Measurements from ENCODE around the gene NEURL1. TPM values are rescaled to one million over a fixed set of nuclear protein-coding genes. Genes with fewer than 3 reads are reported as not detected.

Gene NEURL1
- total RNA-seq, 2 experiments from 2014 or later = 2.2 to 2.5 TPM

DNA sequence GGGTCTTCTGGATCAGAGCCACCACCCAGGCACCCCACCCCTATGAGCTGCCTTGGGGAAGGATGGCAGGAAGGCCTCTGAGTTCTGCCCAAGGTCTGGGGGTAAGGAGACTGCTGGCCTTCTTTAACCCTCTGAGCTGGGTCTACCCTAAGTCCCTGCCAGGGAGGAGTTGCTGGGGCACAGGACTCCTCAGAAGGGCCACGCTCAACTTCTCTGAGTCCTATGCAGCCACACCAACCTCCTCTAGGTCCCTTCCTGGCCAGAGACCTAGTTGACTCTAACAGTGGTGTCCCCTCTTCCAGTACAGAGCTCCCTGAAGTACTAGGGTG lies 2.6 kb upstream of the NEURL1 start:
- H3K27ac Mint-ChIP-seq = no peak overlapping the region
- no peak for DNase-seq
- peak; percentile 15 for ATAC-seq
- H3K27me3 Mint-ChIP-seq = peaks cover 36% of the 10 kb centered on the region
- no peak overlapping the region for H3K4me3 Mint-ChIP-seq
- peaks cover 21% of the 10 kb centered on the region for H3K4me1 Mint-ChIP-seq
- H3K36me3 Mint-ChIP-seq = no peaks in the 10 kb centered on the region
- no peaks in the 10 kb centered on the region for H3K9me3 Mint-ChIP-seq (ENCODE audit: low read depth)
- CTCF ChIA-PET = interaction anchor here (0.6 to 9.6 kb wide), 12 partner anchors 10 to 195 kb away, joined by 3 to 175 read pairs (median 3); no protein-coding TSS in a partner anchor

DNA sequence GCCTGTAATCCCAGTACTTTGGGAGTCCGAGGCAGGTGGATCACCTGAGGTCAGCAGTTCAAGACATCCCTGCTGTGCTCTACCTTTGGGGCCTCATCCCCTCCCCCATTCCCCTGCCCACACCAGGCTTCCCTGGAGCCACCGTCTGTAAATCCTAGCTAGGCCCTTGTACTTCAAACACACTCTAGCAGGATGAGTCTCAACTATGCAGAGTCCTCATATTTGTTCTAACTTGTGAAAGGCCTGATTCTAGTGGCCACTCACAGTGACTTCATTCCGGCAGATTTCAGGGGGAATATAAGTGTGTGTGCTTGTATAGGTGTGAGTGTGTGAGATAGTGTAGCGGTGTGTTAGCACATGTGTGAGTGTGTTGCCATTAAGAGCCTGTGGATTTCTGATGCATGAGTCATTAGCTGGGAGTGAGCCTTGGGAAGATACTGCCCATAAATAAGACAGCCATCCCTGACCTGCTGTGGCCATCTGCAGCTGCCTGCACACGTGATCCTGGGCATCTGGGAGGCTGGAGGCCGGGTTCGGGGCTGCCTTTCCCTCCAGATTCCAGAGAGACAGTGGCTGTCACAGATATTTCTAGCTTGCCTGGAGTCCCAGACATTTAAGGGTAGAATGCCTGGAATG lies 1.7 kb upstream of the NEURL1 start:
- CTCF ChIA-PET = interaction anchor here (1.1 to 9.6 kb wide), 8 partner anchors 20 to 187 kb away, joined by 3 to 175 read pairs (median 3); partner anchors contain the start of gene ATP5MK

DNA sequence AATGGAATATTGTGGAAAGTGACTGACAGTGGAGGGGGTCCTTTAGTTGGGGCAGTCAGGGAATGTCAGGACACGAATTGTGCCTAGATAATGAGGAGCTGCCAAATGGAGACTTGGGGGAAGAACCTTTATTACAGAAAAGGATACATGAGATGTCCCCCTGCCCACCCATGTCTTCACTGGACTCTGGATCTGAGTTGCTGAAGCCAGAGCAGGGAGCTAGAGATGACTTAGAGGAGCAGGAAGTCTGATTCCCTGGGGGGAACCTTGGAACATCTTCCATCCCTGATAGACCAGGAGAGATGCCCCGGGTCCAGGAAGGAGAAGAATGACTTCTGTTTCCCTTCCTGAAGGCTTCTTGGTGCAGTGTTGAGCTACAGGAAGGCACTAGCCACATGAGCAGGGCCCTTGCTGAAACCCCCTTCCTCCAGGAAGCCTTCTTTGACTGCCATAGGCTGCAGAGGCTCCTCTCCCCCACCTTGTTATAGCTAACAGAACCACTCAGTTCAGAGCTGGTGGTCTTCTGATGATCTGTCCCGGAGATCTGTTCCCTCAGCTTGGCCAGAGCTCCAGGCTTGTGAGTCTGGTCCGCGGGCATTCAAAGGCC lies 747 bp upstream of the NEURL1 start:
- DNase-seq = no peak
- no peaks in the 10 kb centered on the region for H3K36me3 Mint-ChIP-seq
- ATAC-seq = no peak
- no peak overlapping the region for H3K27ac Mint-ChIP-seq
- peaks cover 21% of the 10 kb centered on the region for H3K4me1 Mint-ChIP-seq
- no peaks in the 10 kb centered on the region for H3K9me3 Mint-ChIP-seq (ENCODE audit: low read depth)
- CTCF ChIA-PET = interaction anchor here (1.0 to 2.0 kb wide), 8 partner anchors 16 to 186 kb away, joined by 3 to 15 read pairs (median 3); partner anchors contain the start of genes ATP5MK and CALHM2
- H3K4me3 Mint-ChIP-seq = peak overlapping the region; percentile 73
- H3K27me3 Mint-ChIP-seq = peaks cover 52% of the 10 kb centered on the region

More for the DNA sequence above, 1.7 kb upstream of the NEURL1 start:
- ATAC-seq (no peak), DNase-seq (no peak)
- Mint-ChIP-seq H3K36me3 (no peaks in the 10 kb centered on the region), H3K9me3 (ENCODE audit: low read depth) (no peaks in the 10 kb centered on the region), H3K4me3 (no peak overlapping the region), H3K4me1 (peaks cover 21% of the 10 kb centered on the region), H3K27me3 (peaks cover 43% of the 10 kb centered on the region), H3K27ac (no peak overlapping the region)

DNA sequence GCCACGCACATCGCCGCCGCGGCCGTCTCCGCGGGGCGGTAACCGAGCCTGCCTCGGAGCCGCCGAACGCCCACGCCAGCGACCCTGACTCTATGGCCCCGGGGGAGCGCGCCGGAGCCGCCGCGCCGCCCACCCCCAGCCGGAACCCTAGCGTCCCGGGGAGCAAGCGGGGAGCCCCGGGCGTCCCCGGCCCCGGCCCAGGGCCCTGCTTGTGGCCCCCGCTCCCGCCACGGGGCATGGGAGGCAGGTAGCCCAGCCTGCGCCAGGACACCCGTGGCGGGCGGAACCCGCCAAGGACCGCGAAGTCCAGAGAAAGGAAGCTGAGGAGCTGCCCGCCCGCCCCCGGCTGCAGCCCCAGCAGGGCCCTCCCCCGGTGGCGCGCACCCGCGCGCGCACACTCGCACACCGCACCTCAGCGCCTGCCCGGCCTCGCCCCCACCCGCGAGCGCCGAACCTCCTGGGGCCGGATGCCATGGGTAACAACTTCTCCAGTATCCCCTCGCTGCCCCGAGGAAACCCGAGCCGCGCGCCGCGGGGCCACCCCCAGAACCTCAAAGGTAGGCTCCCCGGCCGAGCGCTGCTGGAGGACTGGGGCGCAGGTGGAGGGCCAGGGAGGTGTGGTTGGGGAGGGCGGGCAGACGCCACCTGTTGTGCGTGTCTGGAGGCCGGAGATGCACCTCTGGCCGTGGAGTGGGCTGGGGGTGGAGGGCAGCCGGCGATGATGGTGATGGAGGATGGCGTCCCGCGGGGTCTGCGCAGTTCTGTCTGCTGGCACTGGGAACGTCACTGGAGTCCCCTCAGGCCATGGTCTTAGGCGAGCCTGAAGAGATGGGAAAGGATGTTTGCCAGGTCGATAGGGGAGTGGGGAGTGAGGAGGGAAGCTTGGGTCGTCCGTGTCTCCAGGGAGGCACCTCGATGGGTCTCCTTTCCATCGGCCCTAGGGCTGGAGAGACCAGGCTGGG lies 692 bp downstream of the NEURL1 start:
- H3K9me3 Mint-ChIP-seq (ENCODE audit: low read depth) = no peaks in the 10 kb centered on the region
- no peak overlapping the region for H3K27ac Mint-ChIP-seq
- CTCF ChIA-PET = interaction anchor here (0.8 to 2.0 kb wide), 9 partner anchors 11 to 87 kb away, joined by 3 to 15 read pairs (median 3); partner anchors contain the start of gene CALHM2
- ATAC-seq (peak; percentile 67), DNase-seq (peak; percentile 61)
- no peaks in the 10 kb centered on the region for H3K36me3 Mint-ChIP-seq
- peaks cover 21% of the 10 kb centered on the region for H3K4me1 Mint-ChIP-seq
- peaks cover 61% of the 10 kb centered on the region for H3K27me3 Mint-ChIP-seq
- peak overlapping the region; percentile 44 for H3K4me3 Mint-ChIP-seq

DNA sequence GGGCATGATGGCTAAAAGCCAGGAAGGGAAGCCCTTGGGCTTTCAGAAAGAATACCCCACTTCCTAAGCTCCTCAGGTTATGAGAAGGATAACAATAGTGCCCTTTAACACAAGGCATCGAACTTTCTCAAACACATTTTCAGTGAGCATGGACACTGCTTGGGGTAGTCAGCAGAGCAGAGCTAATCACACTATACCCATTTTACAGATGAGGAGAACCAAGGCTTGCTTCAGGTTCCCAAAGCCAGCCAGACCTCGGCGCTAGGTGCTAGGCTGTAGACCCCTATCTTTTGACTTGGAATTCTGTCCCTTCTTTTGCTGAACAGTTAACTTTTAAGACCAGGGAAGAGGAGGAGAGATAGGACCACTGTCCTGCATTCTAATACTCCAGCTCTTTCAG lies 1.8 kb downstream of the NEURL1 start:
- ATAC-seq (no peak), DNase-seq (no peak)
- no peaks in the 10 kb centered on the region for H3K9me3 Mint-ChIP-seq (ENCODE audit: low read depth)
- H3K4me1 Mint-ChIP-seq = peaks cover 22% of the 10 kb centered on the region
- no peak overlapping the region for H3K4me3 Mint-ChIP-seq
- H3K27me3 Mint-ChIP-seq = peaks cover 73% of the 10 kb centered on the region
- H3K36me3 Mint-ChIP-seq = no peaks in the 10 kb centered on the region
- H3K27ac Mint-ChIP-seq = no peak overlapping the region
- CTCF ChIA-PET = interaction anchor here (0.8 to 1.1 kb wide), 3 partner anchors 69 to 98 kb away, joined by 3 read pairs; no protein-coding TSS in a partner anchor

DNA sequence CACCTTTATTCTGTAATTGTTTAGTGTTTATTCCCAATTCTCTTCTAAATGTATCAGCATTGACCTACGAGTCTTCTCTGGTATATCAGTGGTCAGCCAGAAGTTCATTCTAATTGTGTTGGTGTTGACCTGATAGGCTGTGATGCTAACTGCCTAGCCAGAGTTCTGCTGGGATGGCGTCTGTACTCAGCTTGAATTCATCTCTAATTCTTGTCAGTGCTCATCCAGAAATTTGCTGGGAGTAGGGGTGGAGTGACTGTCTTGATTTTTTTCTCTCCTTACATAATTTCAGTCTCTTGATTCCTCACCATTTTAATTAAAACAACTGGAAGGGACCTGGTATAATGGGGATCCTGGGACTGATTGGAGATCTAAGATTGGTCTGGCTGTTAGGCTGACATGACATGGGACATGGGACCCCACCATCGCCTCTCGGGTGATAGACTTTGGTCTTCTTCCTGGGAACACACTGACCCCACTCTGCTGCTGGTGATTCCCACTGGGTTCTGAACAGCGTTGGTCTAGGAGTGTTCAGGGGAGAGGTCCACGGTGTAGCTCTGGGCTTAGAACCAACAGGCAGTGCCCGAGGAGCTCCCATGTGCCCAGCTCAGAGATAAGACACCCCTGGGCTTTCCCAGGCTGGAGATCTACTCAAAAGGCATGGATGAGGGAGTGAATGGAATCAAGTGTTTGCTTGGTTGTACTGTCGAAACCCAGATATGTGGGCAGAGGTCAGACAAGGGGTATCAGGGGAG lies 3.8 kb downstream of the NEURL1 start:
- Mint-ChIP-seq H3K27ac (no peak overlapping the region), H3K4me1 (peaks cover 22% of the 10 kb centered on the region), H3K27me3 (peaks cover 84% of the 10 kb centered on the region), H3K4me3 (no peak overlapping the region), H3K36me3 (no peaks in the 10 kb centered on the region), H3K9me3 (ENCODE audit: low read depth) (no peaks in the 10 kb centered on the region)
- DNase-seq (no peak), ATAC-seq (no peak)
- CTCF ChIA-PET = no interaction called here

DNA sequence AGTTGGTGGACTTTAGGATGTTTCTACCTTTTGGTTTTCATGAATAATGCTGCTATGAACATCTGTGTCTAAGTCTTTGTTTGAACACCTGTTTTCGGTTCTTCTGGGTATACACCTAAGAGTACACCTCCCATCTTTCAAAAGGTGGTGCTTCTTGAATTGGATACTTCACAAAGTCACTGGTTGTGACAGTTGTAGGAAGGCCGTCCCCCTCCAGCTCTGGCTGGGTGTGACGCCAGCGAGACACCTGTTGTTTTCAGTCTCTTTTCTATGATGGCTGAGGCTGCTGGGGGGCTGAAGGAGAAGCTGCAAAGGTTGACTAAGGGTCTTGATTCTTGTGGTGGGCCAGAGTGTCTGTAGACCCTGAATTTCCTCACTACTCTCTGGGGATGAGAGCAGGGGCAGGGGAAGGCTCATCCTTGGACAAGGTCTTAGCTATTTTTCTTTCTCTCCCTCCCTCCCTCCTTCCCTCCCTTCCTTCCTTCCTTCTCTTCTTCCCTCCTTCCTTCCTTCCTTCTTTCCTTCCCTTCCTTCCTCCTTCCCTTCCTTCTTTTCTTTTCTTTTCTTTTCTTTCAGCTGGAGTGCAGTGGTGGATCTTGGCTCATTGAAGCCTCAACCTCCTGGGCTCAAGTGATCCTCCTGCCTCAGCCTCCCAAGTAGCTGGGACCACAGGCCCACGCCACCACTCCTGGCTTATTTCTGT lies 5.6 kb downstream of the NEURL1 start:
- H3K36me3 Mint-ChIP-seq = no peaks in the 10 kb centered on the region
- ATAC-seq (no peak), DNase-seq (no peak)
- peaks cover 19% of the 10 kb centered on the region for H3K4me1 Mint-ChIP-seq
- CTCF ChIA-PET = no interaction called here
- no peak overlapping the region for H3K4me3 Mint-ChIP-seq
- H3K27ac Mint-ChIP-seq = no peak overlapping the region
- no peaks in the 10 kb centered on the region for H3K9me3 Mint-ChIP-seq (ENCODE audit: low read depth)
- peaks cover 84% of the 10 kb centered on the region for H3K27me3 Mint-ChIP-seq

DNA sequence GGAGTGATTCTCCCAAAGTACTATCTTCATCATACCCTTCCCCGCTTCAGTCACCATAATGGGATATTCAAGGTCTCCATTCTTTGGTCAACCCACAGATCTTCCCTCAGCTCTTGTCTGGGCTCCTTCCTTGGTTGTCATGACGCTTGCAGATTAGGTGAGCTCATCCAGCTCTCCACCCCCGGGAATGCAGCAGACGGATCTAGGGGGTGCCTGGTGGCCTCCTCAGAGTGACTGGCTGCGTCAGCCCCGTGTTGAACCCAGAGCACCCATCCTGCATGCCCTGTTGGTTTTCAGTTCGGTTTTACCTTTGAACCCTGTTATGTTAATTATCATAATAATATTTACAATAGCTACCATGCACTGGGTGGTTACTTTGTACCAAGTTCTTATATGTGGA lies 6.4 kb downstream of the NEURL1 start:
- CTCF ChIA-PET = interaction anchor here (1.2 kb wide), 1 partner anchor 61 kb away, joined by 3 read pairs; no protein-coding TSS in a partner anchor
- peaks cover 80% of the 10 kb centered on the region for H3K27me3 Mint-ChIP-seq

DNA sequence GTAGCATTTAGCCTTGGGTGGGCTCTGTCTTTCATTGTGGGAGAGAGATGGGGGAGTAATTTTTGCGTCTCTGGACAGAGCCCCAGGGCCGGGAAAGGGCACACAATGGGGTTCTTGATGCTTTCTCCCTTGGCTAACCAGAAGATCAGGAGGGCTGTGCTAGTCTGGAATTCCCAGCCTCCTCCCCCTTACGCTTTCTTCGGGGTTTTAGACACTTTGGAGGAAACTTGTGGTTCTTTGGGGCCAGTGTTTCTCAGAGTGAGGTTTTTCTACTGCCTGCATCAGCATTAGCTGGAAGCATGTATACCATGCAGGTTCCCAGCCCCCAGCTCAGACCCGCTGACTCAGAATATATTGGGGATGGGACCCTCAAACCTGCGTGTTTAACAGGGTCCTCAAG lies 7.0 kb downstream of the NEURL1 start:
- no peaks in the 10 kb centered on the region for H3K36me3 Mint-ChIP-seq
- H3K27ac Mint-ChIP-seq = no peak overlapping the region
- no peak for DNase-seq
- CTCF ChIA-PET = interaction anchor here (0.5 to 1.6 kb wide), 4 partner anchors 15 to 84 kb away, joined by 3 to 4 read pairs (median 4); no protein-coding TSS in a partner anchor
- ATAC-seq = no peak
- peaks cover 74% of the 10 kb centered on the region for H3K27me3 Mint-ChIP-seq
- H3K4me3 Mint-ChIP-seq = no peak overlapping the region
- no peaks in the 10 kb centered on the region for H3K9me3 Mint-ChIP-seq (ENCODE audit: low read depth)
- peaks cover 23% of the 10 kb centered on the region for H3K4me1 Mint-ChIP-seq

More for the DNA sequence above, 6.4 kb downstream of the NEURL1 start:
- H3K36me3 Mint-ChIP-seq = no peaks in the 10 kb centered on the region
- H3K9me3 Mint-ChIP-seq (ENCODE audit: low read depth) = no peaks in the 10 kb centered on the region
- no peak overlapping the region for H3K27ac Mint-ChIP-seq
- DNase-seq (no peak), ATAC-seq (no peak)
- H3K4me1 Mint-ChIP-seq = peaks cover 23% of the 10 kb centered on the region
- no peak overlapping the region for H3K4me3 Mint-ChIP-seq

DNA sequence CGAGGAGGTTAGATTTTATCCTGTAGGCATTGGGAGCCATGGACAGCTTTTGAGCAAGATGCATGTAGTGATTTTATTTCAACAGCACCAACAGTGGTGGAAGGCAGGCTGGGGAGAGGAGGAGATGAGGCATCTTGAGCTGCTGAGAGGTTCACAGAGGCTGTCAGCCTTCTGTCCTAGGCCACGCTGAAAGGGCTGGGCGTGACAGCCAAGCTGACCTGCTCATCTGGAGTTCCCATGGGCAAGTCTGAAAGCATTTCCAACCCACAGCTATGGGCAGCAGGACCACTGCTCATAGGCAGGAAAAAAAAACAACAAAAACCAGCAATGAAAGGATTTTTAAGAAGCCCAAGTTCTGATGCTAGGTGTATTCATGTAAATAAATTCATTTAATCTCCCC lies 7.7 kb downstream of the NEURL1 start:
- CTCF ChIA-PET = interaction anchor here (0.5 to 1.6 kb wide), 4 partner anchors 16 to 84 kb away, joined by 3 to 4 read pairs (median 4); no protein-coding TSS in a partner anchor
- Mint-ChIP-seq H3K4me3 (no peak overlapping the region), H3K27me3 (peaks cover 73% of the 10 kb centered on the region), H3K27ac (no peak overlapping the region), H3K4me1 (peaks cover 23% of the 10 kb centered on the region), H3K9me3 (ENCODE audit: low read depth) (no peaks in the 10 kb centered on the region), H3K36me3 (no peaks in the 10 kb centered on the region)
- DNase-seq (no peak), ATAC-seq (no peak)

DNA sequence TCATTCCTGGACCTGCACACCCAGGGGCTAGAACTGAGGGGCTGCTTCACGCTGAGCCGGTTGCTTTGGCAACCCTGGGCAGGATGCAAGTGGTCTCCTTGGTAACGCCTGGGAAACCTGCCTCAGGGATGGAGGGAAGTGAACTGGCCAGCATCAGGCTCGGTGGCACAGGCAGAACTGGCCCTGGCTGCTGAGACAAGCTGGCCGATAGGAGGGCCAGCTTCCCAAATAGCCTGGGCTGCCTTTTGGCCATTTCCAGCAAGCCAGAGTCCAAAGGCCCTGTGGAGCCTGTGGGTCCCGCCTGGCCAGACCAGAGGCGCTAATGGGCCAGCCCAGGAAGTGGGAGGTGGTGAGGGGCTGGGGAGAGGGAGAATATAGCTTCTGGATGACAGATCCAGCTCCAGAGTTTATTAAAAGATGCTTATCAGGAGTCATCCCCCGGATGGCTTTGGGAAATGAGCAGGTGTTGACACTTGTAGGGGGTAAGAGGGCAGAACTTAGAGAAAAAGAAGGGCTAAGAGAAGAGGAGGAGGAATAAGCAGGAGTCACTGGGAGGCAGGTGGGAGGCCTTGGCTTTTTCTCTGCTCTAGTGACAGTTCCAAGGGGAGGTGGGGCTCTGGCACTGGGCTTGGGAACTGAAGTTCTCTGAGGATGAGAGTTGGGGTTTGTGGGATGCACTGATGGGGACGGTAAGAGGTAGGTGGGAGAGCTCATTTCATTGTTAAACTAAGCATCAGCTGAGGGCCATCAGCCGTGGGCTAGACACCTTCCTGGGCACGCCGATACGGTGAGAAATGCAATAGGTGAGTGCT lies 9.6 kb downstream of the NEURL1 start:
- no peak for DNase-seq
- H3K36me3 Mint-ChIP-seq = no peaks in the 10 kb centered on the region
- H3K27ac Mint-ChIP-seq = no peak overlapping the region
- H3K9me3 Mint-ChIP-seq (ENCODE audit: low read depth) = no peaks in the 10 kb centered on the region
- peaks cover 76% of the 10 kb centered on the region for H3K27me3 Mint-ChIP-seq
- H3K4me3 Mint-ChIP-seq = no peak overlapping the region
- ATAC-seq = no peak
- CTCF ChIA-PET = interaction anchor here (1.2 to 1.9 kb wide), 3 partner anchors 17 to 86 kb away, joined by 4 to 6 read pairs (median 5); no protein-coding TSS in a partner anchor
- H3K4me1 Mint-ChIP-seq = peaks cover 23% of the 10 kb centered on the region
